Activated naive CD8-positive, alpha-beta T cell treated with anti-CD3 and anti-CD28 coated beads for 36 hours (primary cell): Measurements from ENCODE around the gene ALKBH7. TPM values are rescaled to one million over a fixed set of nuclear protein-coding genes. Genes with fewer than 3 reads are reported as not detected.

Experiments used
- DNase-seq: peaks from one replicate; pipeline ENCODE4 v3.0.0; 2021
- H3K27ac Mint-ChIP-seq: one replicate; pipeline ENCODE4 v1.8.0; 2022; ENCODE audit warnings: mild to moderate bottlenecking, moderate library complexity, mixed read lengths
- H3K27me3 Mint-ChIP-seq: one replicate; pipeline ENCODE4 v1.8.0; 2022; ENCODE audit warnings: mild to moderate bottlenecking, mixed read lengths
- H3K36me3 Mint-ChIP-seq: one replicate; pipeline ENCODE4 v1.8.0; 2021; ENCODE audit warnings: mild to moderate bottlenecking, mixed read lengths
- H3K4me1 Mint-ChIP-seq: one replicate; pipeline ENCODE4 v1.8.0; 2021; ENCODE audit warnings: mixed read lengths
- H3K4me3 Mint-ChIP-seq: one replicate; pipeline ENCODE4 v1.8.0; 2022; ENCODE audit warnings: mild to moderate bottlenecking, moderate library complexity, mixed read lengths
- H3K9me3 Mint-ChIP-seq: one replicate; pipeline ENCODE4 v1.8.0; 2022; ENCODE audit warnings: mixed read lengths
- total RNA-seq, 2 experiments: library from RNA; stranded (reverse); gene quantifications; one replicate each; pipeline ENCODE4 v1.2.3, GENCODE V29; 2021

Gene ALKBH7
- total RNA-seq, 2 experiments from 2014 or later = 26.7 to 29.6 TPM

DNA sequence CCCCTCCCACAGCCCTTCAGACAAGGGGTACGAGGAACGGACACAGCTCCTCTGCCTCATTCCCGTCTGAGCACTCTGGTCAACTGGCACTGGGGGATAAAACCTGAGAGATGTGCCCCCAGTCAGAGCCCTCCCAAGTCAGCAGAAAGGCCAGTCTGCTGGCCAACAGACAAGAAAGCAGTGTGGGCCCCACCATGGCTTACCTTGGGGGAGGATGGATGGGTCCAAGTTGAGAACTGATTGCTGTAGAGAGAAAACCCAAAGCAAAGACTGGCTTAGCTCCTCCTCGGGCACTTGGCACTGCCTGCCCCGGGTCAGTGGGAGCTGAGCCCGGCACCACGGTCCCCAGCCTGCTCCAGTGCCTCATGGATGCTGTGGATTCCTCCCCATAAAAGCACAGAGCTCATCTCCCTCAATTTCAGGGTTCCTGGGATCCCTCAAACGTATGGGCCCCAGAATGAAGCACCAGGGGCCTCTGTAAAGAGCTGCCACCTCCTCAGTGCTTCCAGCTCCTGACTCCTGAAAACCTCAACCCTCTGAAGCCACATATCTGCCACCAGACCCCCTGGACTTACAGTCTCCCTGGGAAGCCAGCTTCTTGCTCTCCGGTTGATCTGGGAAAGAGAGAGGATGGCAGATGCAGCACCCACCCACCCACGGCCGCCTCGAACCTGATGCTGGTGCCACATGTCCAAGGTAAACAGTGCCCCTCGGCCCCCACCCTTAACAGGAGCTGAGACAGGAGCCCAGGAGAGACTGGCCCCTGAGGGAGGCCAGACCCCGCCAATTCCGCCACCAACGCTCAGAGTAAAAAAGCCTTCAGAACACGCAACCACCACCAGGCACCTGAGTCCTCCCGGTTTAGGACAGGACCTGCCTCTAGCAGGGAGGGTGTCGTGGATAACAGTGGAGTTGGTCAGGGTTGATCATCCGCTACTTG, 48.8 kb downstream of the ALKBH7 start:
- H3K4me3 Mint-ChIP-seq = no peak overlapping the region
- H3K9me3 Mint-ChIP-seq = peaks cover 3% of the 10 kb centered on the region
- H3K4me1 Mint-ChIP-seq = peaks cover 23% of the 10 kb centered on the region
- no peak overlapping the region for H3K27ac Mint-ChIP-seq
- DNase-seq = no peak
- H3K36me3 Mint-ChIP-seq = peaks cover 36% of the 10 kb centered on the region
- no peaks in the 10 kb centered on the region for H3K27me3 Mint-ChIP-seq

DNA sequence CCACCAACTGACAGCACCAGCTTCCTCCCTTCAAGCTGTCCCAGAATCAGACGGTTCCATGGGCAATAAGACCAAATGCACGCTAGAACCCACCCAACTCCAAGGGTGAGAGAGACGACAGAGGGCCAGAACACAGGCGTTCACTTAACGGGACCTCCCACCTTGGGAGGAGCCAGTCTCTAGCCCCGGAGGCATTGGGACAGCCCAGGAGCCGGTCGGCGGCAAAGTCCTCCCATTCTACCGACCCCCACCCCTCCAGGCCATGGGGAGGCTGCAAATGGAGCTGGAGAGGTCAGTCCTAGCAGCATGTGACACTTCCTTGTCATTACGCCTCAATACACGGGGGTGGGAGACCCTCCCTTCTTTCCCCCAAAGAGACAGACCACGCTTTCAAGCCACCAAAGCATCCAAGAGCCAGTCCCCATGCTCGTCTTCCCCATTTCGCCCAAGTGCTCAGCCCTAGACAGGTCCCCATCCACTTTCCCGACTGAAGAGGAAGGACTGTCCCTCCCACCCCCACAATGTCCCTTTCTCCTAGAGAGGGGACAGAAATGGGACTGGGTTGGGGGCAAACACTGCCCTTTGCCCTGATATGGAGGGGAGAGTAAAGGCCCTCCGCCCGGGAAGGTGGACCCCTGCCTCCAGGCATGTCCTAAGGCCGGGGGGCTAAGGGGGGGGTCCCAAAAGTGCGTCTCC, 51.1 kb downstream of the ALKBH7 start:
- peak; percentile 60 for DNase-seq
- Mint-ChIP-seq H3K36me3 (peaks cover 36% of the 10 kb centered on the region), H3K4me1 (peaks cover 23% of the 10 kb centered on the region), H3K27ac (peak overlapping the region; percentile 81), H3K9me3 (peaks cover 3% of the 10 kb centered on the region), H3K4me3 (peak overlapping the region; percentile 93), H3K27me3 (no peaks in the 10 kb centered on the region)

GRCh38 chr19:6424195-6424938, 51.8 kb downstream of the ALKBH7 start, which contains the start of gene KHSRP:
Gene KHSRP (minus strand): TSS chr19:6424811. CDS start chr19:6424701, 110 bp downstream.
- Mint-ChIP-seq H3K36me3 (peaks cover 31% of the 10 kb centered on the region), H3K4me1 (peaks cover 23% of the 10 kb centered on the region), H3K27me3 (no peaks in the 10 kb centered on the region), H3K9me3 (peaks cover 3% of the 10 kb centered on the region), H3K27ac (peak within 1 kb of the TSS; percentile 95), H3K4me3 (peak within 1 kb of the TSS; percentile 93)
- DNase-seq = peak; percentile 54

Other genes with a start within 250 kb of the ALKBH7 start
- not detected for gene ACSBG2, start 237.1 kb upstream of the ALKBH7 start, total RNA-seq
- gene MLLT1, start 92.8 kb upstream of the ALKBH7 start, total RNA-seq = 10 to 100 TPM; 55.2 to 56.8 TPM
- gene ACER1, start 39.2 kb upstream of the ALKBH7 start, total RNA-seq = not detected
- 100 to 1,000 TPM; 194 to 196 TPM for gene CLPP, start 11.3 kb upstream of the ALKBH7 start, total RNA-seq
- gene PSPN, start 3.1 kb downstream of the ALKBH7 start, total RNA-seq = 1 to 10 TPM in 1 of 2 experiments, under 1 TPM in 1; 0.92 to 1.2 TPM
- gene GTF2F1, start 20.4 kb downstream of the ALKBH7 start, total RNA-seq = 10 to 100 TPM; 72.2 to 72.7 TPM
- gene KHSRP, start 52.0 kb downstream of the ALKBH7 start, total RNA-seq = 100 to 1,000 TPM; 483 to 489 TPM
- gene SLC25A41, start 61.0 kb downstream of the ALKBH7 start, total RNA-seq = under 1 TPM; 0.52 to 0.60 TPM
- gene SLC25A23, start 87.0 kb downstream of the ALKBH7 start, total RNA-seq = 10 to 100 TPM; 14.8 to 18.4 TPM
- 1 to 10 TPM; 2.1 to 2.5 TPM for gene CRB3, start 91.5 kb downstream of the ALKBH7 start, total RNA-seq
- 10 to 100 TPM; 62.4 to 63.2 TPM for gene DENND1C, start 109.0 kb downstream of the ALKBH7 start, total RNA-seq
- 1 to 10 TPM; 7.3 to 7.8 TPM for gene TUBB4A, start 129.5 kb downstream of the ALKBH7 start, total RNA-seq
- gene TNFSF9, start 158.2 kb downstream of the ALKBH7 start, total RNA-seq = 1 to 10 TPM; 2.3 to 2.5 TPM
- 10 to 100 TPM; 15.2 to 15.3 TPM for gene CD70, start 218.4 kb downstream of the ALKBH7 start, total RNA-seq